T-helper 9 cell (primary cell): Measurements from ENCODE around the gene CCDC124.

ENCODE experiments used
- DNase-seq: peaks from one replicate; pipeline ENCODE4 v3.0.0-alpha.2; 2020

The CCDC124 gene

DNA sequence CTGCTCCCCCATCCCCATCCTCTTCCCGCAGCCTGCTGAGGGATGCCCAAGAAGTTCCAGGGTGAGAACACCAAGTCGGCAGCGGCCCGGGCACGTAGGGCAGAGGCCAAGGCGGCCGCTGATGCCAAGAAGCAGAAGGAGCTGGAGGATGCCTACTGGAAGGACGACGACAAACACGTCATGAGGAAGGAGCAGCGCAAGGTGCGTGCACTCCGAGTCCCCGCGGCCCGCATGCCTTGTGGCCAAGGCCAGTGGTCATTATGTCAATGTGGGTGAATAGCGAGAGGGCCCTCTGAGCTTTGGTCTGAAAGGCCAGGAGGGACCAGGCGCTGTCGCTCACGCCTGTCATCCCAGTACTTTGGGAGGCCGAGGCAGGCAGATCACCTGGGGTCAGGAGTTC, 3.6 kb downstream of the CCDC124 start:
- DNase-seq = no peak

GRCh38 chr19:17937371-17937900, 4.6 kb downstream of the CCDC124 start:
- no peak for DNase-seq

DNA sequence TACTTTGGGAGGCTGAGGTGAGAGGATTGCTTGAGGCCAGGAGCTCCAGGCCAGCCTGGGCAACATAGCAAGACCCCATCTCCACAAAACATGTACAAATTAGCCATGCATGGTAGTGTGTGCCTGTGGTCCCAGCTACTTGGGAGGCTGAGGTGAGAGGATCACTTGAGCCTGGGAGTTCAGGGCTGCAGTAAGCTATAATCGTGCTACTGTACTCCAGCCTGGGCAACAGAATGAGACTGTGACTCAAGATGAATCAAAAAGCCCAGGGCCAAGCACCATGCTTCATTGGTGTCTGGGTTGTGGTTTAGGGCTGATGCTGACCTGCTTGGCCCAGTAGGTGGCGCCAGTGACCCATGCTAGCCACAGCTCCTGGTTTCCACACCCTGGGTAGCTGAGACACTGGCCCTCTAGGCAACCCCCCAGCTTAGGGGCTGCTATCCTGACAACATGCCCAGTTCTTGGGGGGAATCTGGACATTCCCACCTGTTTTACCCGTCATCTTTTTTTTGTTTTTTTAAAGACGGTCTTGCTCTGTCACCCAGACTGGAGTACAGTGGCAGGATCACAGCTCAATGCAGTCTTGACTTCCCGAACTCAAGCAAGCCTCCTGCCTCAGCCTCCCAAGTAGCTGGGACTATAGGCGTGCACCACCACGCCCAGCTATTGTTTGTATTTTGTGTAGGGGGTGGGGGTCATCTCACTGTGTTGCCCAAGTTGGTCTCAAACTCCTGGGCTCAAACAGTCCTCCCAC, 5.5 kb downstream of the CCDC124 start:
- DNase-seq = peak; percentile 85

GRCh38 chr19:17942181-17942580, 9.4 kb downstream of the CCDC124 start:
- DNase-seq = no peak

- DNase-seq = no peak
Measured at GRCh38 chr19:17942582-17943273, 9.9 kb downstream of the CCDC124 start.

DNA sequence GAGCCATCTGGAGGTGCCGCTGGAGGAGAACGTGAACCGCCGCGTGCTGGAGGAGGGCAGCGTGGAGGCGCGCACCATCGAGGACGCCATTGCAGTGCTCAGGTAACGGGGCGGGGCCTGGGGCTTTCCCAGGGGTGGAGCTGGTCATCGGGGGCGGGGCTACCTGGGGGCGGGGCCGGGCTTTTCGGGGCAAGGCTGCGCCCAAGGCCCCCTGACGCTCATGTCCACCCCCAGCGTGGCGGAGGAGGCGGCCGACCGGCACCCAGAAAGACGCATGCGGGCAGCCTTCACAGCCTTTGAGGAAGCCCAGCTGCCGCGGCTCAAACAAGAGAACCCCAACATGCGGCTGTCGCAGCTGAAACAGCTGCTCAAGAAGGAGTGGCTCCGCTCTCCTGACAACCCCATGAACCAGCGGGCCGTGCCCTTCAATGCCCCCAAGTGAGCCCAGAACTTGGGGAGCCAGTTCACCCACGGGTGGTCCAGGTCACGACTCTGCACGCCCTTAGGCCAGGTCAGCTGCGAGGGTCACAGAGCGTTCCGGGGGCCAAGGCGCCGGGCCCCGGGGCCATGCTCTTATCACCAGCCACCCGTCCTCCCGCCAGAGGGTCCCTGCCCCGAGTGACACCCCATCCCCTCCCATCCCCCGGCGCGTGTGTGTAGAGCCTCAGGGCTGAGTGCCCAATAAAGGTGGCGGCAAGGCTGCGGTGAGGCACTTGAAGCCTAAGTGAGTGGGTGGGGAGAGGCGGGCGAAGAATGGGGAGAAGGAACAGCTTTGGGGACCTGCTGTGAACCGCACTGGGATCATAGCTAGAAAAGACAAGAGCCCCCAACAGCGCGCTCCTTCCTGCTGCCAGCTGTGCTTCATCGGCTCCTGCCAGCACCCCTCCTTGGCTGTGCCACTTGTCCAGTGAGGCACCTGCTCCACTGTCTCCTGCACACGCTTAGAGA, 10.7 kb downstream of the CCDC124 start:
- DNase-seq = no peak

DNA sequence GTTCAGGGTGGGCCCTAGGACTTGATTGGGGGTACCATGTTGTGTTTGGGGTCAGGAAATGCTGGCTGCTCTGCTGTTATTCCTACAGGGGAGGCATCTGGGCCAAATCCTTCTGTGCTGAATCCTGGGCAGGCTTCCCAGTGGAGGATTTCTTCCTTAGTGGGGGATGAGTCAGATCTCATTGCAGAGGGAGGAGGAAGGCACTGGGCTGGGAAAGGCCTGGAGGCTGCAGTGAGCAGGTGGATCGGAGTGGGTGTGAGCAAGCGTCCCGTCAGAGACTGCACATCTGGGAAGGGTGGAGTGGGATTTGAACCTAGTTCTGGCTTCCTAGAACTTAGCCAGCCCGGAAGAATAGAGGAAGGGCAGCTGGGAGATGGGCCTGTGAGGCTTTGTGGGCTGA, 11.5 kb downstream of the CCDC124 start:
- no peak for DNase-seq

DNA sequence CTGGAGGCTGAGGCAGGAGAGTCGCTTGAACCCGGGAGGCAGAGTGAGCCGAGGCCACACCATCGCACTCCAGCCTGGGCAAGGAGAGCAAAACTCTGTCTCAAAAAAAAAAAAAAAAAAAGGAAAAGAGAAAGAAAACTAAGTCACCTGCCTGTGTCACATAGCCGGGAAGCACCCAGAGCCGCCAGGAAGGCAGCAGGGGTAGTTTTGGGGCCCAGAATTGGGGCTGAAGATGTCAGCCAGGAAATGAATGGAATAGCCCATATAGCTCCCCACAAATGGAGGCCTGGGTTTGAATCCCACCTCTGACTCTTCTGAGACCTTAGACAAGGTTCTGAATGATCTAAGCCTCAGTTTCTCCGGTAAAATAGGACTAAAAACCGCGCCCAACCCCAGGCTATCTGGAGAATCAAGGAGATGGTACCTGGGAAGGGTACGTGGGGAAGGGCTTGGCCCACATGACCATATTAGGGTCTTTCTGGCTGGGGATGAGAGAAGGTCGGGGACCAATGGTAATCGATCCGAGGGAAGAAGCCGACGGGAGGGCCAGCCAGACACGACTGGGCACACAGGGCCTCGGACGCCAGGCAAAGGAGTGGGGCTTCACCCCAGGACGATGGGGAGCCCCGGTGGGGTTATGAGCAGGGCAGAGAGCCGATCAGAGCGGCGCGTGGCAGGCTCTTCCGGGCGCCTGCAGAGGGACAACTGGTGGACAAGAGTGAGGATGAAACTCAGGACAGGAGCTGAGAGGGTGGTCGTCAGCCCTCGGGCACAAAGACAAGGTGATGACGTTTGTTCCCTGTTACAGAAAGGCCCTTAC, 14.4 kb downstream of the CCDC124 start:
- no peak for DNase-seq

DNA sequence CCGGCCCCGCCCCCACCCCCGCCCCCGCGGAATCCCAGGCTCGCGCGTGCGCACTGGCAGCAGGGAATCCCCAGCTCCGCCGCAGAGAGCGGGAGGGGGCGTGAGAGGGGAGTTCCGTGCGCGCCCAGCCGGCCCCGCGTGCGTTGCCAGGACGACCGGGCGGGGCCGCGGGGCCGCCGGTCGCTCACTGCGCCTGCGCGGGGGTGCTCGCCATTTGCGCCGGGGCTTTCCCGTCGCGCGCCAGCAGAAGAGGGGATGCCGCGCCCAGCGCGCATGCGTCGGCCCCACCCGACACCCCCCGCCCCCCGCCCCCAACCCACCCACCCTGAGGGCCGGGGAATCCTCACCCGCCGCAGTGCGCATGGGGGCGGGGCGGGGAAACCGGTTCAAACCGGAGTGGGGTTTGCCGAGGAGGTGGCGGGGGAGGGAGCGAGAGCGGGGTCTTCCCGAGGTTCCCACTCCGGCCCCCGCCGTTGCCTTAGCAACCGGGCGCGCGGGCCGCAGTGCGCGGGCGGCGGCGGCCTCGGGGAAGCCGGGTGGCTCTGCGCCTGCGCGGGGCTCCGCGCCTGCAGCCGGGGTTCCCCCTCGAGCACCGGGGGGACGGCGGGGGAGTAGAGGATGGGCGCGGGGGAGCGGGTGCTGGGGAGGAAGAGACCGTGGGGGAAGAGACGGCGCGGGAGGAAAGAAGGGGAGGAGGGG, 15.1 kb downstream of the CCDC124 start:
- DNase-seq = peak; percentile 91

DNA sequence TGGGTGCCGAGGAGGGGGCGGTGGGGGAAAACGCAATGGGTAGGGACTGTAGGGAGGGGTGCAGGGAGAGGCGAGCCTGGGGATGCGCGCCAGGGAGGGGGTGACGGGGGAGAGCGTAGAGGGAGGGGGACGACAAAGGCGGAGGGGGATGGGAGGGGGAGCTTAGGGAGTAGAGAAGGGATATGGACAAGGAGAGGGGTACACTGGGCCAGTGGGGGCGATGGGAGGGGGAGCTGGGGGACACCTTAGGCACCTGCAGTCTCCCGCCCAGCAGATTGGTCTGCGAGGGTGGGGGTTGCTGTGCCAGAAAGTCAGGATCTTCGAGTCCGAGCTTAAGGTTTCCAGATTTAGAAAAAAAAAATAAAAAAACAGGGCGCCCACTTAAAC, 15.7 kb downstream of the CCDC124 start:
- no peak for DNase-seq

DNA sequence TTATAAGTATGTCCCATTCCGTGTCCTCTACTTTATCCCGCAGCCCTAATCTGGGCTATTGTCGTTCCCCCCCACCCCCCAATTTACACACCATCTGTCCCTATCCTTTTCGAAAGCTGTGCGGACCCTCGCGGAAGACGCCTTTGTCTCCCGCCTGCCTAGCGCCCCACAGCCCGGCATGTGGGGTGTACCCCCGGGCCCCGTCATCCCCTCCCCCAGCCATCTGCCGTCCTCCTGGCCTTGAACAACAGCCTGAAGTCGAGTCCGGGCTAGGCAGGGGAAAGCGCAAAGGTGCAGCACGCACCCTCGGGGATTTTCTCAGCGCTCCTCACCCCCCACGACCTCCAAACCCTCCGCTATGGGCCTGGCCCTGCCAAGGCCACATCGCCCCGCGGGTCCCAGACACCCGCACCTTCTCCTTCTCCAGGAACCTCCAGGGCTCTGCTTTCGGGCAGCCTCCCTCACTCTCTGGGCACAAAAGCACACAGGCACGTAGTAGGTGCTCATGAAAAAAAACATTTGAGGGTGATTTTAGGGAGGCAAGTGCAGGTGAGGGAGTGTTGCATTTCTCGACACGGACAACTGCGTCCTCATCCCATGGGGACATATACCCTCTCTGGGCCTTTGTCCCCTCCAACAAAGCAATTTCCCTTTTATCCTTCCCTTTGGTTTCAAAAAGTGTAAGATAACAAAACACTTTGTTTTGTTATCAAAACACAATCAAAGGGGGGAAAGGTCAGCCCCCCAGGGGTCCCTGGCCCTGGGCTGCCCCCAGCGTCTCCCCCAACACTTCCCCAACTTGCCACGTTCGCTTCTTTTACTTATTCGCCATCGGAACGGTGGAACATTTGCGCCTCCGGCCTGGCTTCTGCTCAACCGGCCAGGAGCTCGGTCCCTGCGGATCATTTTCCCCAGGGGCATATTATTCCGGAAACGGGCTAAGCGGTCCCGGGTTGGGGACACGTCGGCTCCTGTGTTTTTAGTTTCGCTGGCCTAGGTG, 16.4 kb downstream of the CCDC124 start:
- no peak for DNase-seq

GRCh38 chr19:17949956-17950309, 17.1 kb downstream of the CCDC124 start:
- DNase-seq = no peak

- peak; percentile 59 for DNase-seq
Measured at GRCh38 chr19:17950310-17951156, 17.7 kb downstream of the CCDC124 start.

- DNase-seq = no peak
Measured at GRCh38 chr19:17951157-17951989, 18.6 kb downstream of the CCDC124 start.

GRCh38 chr19:17951990-17952976, 19.5 kb downstream of the CCDC124 start:
- no peak for DNase-seq

DNA sequence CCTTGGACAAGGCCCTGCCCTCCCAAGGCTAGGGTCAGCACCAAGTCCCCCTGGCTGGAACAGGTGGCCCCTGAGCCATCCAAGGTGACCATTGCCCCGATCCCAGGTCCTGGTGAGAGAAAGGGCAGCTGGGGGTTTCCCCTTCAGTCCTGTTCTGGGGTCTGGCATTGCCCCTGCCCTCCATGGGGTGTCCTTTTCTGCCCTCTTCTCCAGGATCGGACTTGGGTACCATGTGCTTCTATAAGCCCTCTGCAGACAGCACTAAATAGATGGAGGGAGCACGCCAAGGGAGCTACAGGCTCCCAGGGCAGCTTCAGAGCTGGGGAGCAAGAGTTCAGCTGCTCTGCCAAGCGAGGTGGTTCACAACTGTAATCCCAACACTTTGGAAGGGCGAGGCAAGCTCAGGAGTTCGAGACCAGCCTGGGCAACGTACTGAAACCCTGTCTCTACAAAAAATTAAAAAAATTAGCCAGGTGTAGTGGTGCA, 20.5 kb downstream of the CCDC124 start:
- no peak for DNase-seq

GRCh38 chr19:17953869-17954268, 21.1 kb downstream of the CCDC124 start:
- no peak for DNase-seq
